ENCODE data around the gene MIEF2.

- TF ChIP-seq CTCF (IDR thresholded peaks at IDR 0.05; ENCODE audit: low read length) (no peak), EZH2 (IDR thresholded peaks at IDR 0.05; ENCODE audit: borderline replicate concordance, low read length) (no peak)
These were observed 16.6 kb downstream of the MIEF2 start for GRCh38 chr17:18277076-18277475.

Data from OCI-LY1 (cell line).